ENCODE data around the gene LELP1.

The LELP1 gene

GRCh38 chr1:153231785-153232184, 28.6 kb downstream of the LELP1 start:
- no peak overlapping the region for H2BK15ac ChIP-seq (ENCODE audit: low read depth, poor library complexity, severe bottlenecking)
- WGBS: 31% methylated on average over 2 of the region's 2 CpGs

GRCh38 chr1:153232553-153232952, 29.3 kb downstream of the LELP1 start:
- H4K91ac ChIP-seq (ENCODE audit: low read length): no peak overlapping the region
- no peak overlapping the region for H3K18ac ChIP-seq (ENCODE audit: low read depth in 1 of 2, low read length in 2 of 2)
- H2BK15ac ChIP-seq (ENCODE audit: low read depth, poor library complexity, severe bottlenecking): no peak overlapping the region
- peaks cover 0 to 16% of the 10 kb centered on the region in 2 experiments for H3K27me3 ChIP-seq (ENCODE audit: control insufficient read depth in 1 of 2, insufficient read depth in 1 of 2, low read length in 2 of 2)
- no peak overlapping the region for H2BK12ac ChIP-seq (ENCODE audit: low read length in 2 of 2)
- no peak overlapping the region for H3K9ac ChIP-seq (ENCODE audit: low read length)
- H3K36me3 ChIP-seq (ENCODE audit: control insufficient read depth in 1 of 2, insufficient read depth in 2 of 2, low read depth in 1 of 2, low read length in 2 of 2): no peaks in the 10 kb centered on the region
- no peak overlapping the region for H2BK5ac ChIP-seq (ENCODE audit: low read depth, low read length, poor library complexity, severe bottlenecking)
- no peak for DNase-seq
- H3K27ac ChIP-seq (ENCODE audit: low read length, poor library complexity, severe bottlenecking): no peak overlapping the region
- no peaks in the 10 kb centered on the region for H3K79me1 ChIP-seq (replicated peaks; ENCODE audit: low read length, poor library complexity, severe bottlenecking)
- H3K4me1 ChIP-seq (ENCODE audit: control insufficient read depth, insufficient read depth, low read depth, low read length): no peaks in the 10 kb centered on the region
- H2BK120ac ChIP-seq (ENCODE audit: low read depth, low read length): no peak overlapping the region
- WGBS: 41% methylated on average over 3 of the region's 3 CpGs
- no peak overlapping the region for H3K14ac ChIP-seq (ENCODE audit: low read length in 2 of 2)
- H2AFZ ChIP-seq (ENCODE audit: low read depth, low read length): no peak overlapping the region
- H3K4me3 ChIP-seq (ENCODE audit: insufficient read depth in 1 of 2, low read depth in 1 of 2, low read length in 2 of 2): no peak overlapping the region
- no peak overlapping the region for H2AK5ac ChIP-seq (ENCODE audit: low read length, severe bottlenecking)
- no peak overlapping the region for H3K4me2 ChIP-seq (ENCODE audit: low read length, poor library complexity, severe bottlenecking)
- H4K8ac ChIP-seq (ENCODE audit: low read length): no peak overlapping the region
- no peak overlapping the region for H3K23ac ChIP-seq (ENCODE audit: low read length in 2 of 2)
- no peak overlapping the region for H3K4ac ChIP-seq (ENCODE audit: low read depth in 1 of 2, low read length in 2 of 2)
- no peaks in the 10 kb centered on the region for H3K9me3 ChIP-seq (ENCODE audit: control insufficient read depth, low read length)

More at GRCh38 chr1:153231785-153232184, 28.6 kb downstream of the LELP1 start:
- H3K14ac ChIP-seq (ENCODE audit: low read length in 2 of 2): no peak overlapping the region
- H3K9me3 ChIP-seq (ENCODE audit: control insufficient read depth, low read length): no peaks in the 10 kb centered on the region
- no peaks in the 10 kb centered on the region for H3K4me1 ChIP-seq (ENCODE audit: control insufficient read depth, insufficient read depth, low read depth, low read length)
- no peak overlapping the region for H3K4ac ChIP-seq (ENCODE audit: low read depth in 1 of 2, low read length in 2 of 2)
- H3K4me2 ChIP-seq (ENCODE audit: low read length, poor library complexity, severe bottlenecking): no peak overlapping the region
- H3K23ac ChIP-seq (ENCODE audit: low read length in 2 of 2): no peak overlapping the region
- peaks cover 0 to 16% of the 10 kb centered on the region in 2 experiments for H3K27me3 ChIP-seq (ENCODE audit: control insufficient read depth in 1 of 2, insufficient read depth in 1 of 2, low read length in 2 of 2)
- no peak overlapping the region for H2BK12ac ChIP-seq (ENCODE audit: low read length in 2 of 2)
- no peak overlapping the region for H3K9ac ChIP-seq (ENCODE audit: low read length)
- no peak overlapping the region for H3K18ac ChIP-seq (ENCODE audit: low read depth in 1 of 2, low read length in 2 of 2)
- H3K79me1 ChIP-seq (replicated peaks; ENCODE audit: low read length, poor library complexity, severe bottlenecking): no peaks in the 10 kb centered on the region
- no peak overlapping the region for H2BK5ac ChIP-seq (ENCODE audit: low read depth, low read length, poor library complexity, severe bottlenecking)
- no peak overlapping the region for H4K91ac ChIP-seq (ENCODE audit: low read length)
- DNase-seq: no peak
- H4K8ac ChIP-seq (ENCODE audit: low read length): no peak overlapping the region
- no peaks in the 10 kb centered on the region for H3K36me3 ChIP-seq (ENCODE audit: control insufficient read depth in 1 of 2, insufficient read depth in 2 of 2, low read depth in 1 of 2, low read length in 2 of 2)
- no peak overlapping the region for H2BK120ac ChIP-seq (ENCODE audit: low read depth, low read length)
- H3K4me3 ChIP-seq (ENCODE audit: insufficient read depth in 1 of 2, low read depth in 1 of 2, low read length in 2 of 2): no peak overlapping the region
- H3K27ac ChIP-seq (ENCODE audit: low read length, poor library complexity, severe bottlenecking): no peak overlapping the region
- no peak overlapping the region for H2AK5ac ChIP-seq (ENCODE audit: low read length, severe bottlenecking)
- H2AFZ ChIP-seq (ENCODE audit: low read depth, low read length): no peak overlapping the region

- no peak overlapping the region for H3K4me3 ChIP-seq (ENCODE audit: insufficient read depth in 1 of 2, low read depth in 1 of 2, low read length in 2 of 2)
- no peak overlapping the region for H4K91ac ChIP-seq (ENCODE audit: low read length)
- H3K79me1 ChIP-seq (replicated peaks; ENCODE audit: low read length, poor library complexity, severe bottlenecking): no peaks in the 10 kb centered on the region
- no peak overlapping the region for H2AK5ac ChIP-seq (ENCODE audit: low read length, severe bottlenecking)
- no peaks in the 10 kb centered on the region for H3K36me3 ChIP-seq (ENCODE audit: control insufficient read depth in 1 of 2, insufficient read depth in 2 of 2, low read depth in 1 of 2, low read length in 2 of 2)
- no peak overlapping the region for H2BK12ac ChIP-seq (ENCODE audit: low read length in 2 of 2)
- no peak overlapping the region for H2AFZ ChIP-seq (ENCODE audit: low read depth, low read length)
- H3K23ac ChIP-seq (ENCODE audit: low read length in 2 of 2): no peak overlapping the region
- H3K4me1 ChIP-seq (ENCODE audit: control insufficient read depth, insufficient read depth, low read depth, low read length): no peaks in the 10 kb centered on the region
- no peak overlapping the region for H3K4ac ChIP-seq (ENCODE audit: low read depth in 1 of 2, low read length in 2 of 2)
- no peaks in the 10 kb centered on the region for H3K9me3 ChIP-seq (ENCODE audit: control insufficient read depth, low read length)
- no peak overlapping the region for H3K4me2 ChIP-seq (ENCODE audit: low read length, poor library complexity, severe bottlenecking)
- DNase-seq: no peak
- H2BK5ac ChIP-seq (ENCODE audit: low read depth, low read length, poor library complexity, severe bottlenecking): no peak overlapping the region
- WGBS: no CpG with 5 or more reads among the region's 1 CpG
- H2BK15ac ChIP-seq (ENCODE audit: low read depth, poor library complexity, severe bottlenecking): no peak overlapping the region
- H3K27ac ChIP-seq (ENCODE audit: low read length, poor library complexity, severe bottlenecking): no peak overlapping the region
- no peak overlapping the region for H2BK120ac ChIP-seq (ENCODE audit: low read depth, low read length)
- H3K27me3 ChIP-seq (ENCODE audit: control insufficient read depth in 1 of 2, insufficient read depth in 1 of 2, low read length in 2 of 2): peaks cover 0 to 9% of the 10 kb centered on the region in 2 experiments
- H3K18ac ChIP-seq (ENCODE audit: low read depth in 1 of 2, low read length in 2 of 2): no peak overlapping the region
- no peak overlapping the region for H4K8ac ChIP-seq (ENCODE audit: low read length)
- H3K14ac ChIP-seq (ENCODE audit: low read length in 2 of 2): no peak overlapping the region
- H3K9ac ChIP-seq (ENCODE audit: low read length): no peak overlapping the region
Observed at GRCh38 chr1:153233448-153233847, 30.2 kb downstream of the LELP1 start.

- no peak overlapping the region for H2AK5ac ChIP-seq (ENCODE audit: low read length, severe bottlenecking)
- no peak overlapping the region for H2BK12ac ChIP-seq (ENCODE audit: low read length in 2 of 2)
- no peak overlapping the region for H3K4me2 ChIP-seq (ENCODE audit: low read length, poor library complexity, severe bottlenecking)
- peaks cover 0 to 9% of the 10 kb centered on the region in 2 experiments for H3K27me3 ChIP-seq (ENCODE audit: control insufficient read depth in 1 of 2, insufficient read depth in 1 of 2, low read length in 2 of 2)
- H3K18ac ChIP-seq (ENCODE audit: low read depth in 1 of 2, low read length in 2 of 2): no peak overlapping the region
- no peak overlapping the region for H2BK15ac ChIP-seq (ENCODE audit: low read depth, poor library complexity, severe bottlenecking)
- no peak overlapping the region for H3K4ac ChIP-seq (ENCODE audit: low read depth in 1 of 2, low read length in 2 of 2)
- H4K91ac ChIP-seq (ENCODE audit: low read length): no peak overlapping the region
- H3K79me1 ChIP-seq (replicated peaks; ENCODE audit: low read length, poor library complexity, severe bottlenecking): no peaks in the 10 kb centered on the region
- no peak for DNase-seq
- no peak overlapping the region for H3K23ac ChIP-seq (ENCODE audit: low read length in 2 of 2)
- no peaks in the 10 kb centered on the region for H3K9me3 ChIP-seq (ENCODE audit: control insufficient read depth, low read length)
- H3K9ac ChIP-seq (ENCODE audit: low read length): no peak overlapping the region
- H3K27ac ChIP-seq (ENCODE audit: low read length, poor library complexity, severe bottlenecking): no peak overlapping the region
- no peaks in the 10 kb centered on the region for H3K4me1 ChIP-seq (ENCODE audit: control insufficient read depth, insufficient read depth, low read depth, low read length)
- no peak overlapping the region for H2BK5ac ChIP-seq (ENCODE audit: low read depth, low read length, poor library complexity, severe bottlenecking)
- H3K4me3 ChIP-seq (ENCODE audit: insufficient read depth in 1 of 2, low read depth in 1 of 2, low read length in 2 of 2): no peak overlapping the region
- no peak overlapping the region for H4K8ac ChIP-seq (ENCODE audit: low read length)
- H3K36me3 ChIP-seq (ENCODE audit: control insufficient read depth in 1 of 2, insufficient read depth in 2 of 2, low read depth in 1 of 2, low read length in 2 of 2): no peaks in the 10 kb centered on the region
- no peak overlapping the region for H2AFZ ChIP-seq (ENCODE audit: low read depth, low read length)
- H2BK120ac ChIP-seq (ENCODE audit: low read depth, low read length): no peak overlapping the region
- no peak overlapping the region for H3K14ac ChIP-seq (ENCODE audit: low read length in 2 of 2)
- 69% methylated on average over 2 of the region's 2 CpGs for WGBS
Observed at GRCh38 chr1:153238527-153238926, 35.3 kb downstream of the LELP1 start.

All from mesenchymal stem cell (in vitro differentiated cells and primary cell).